Stimulated activated CD4-positive, alpha-beta T cell treated with anti-CD3 and anti-CD28 coated beads, TNF-alpha, amount 100 ng/mL, for 48 hours (primary cell): ENCODE results near the gene TRMT1L.
"Not testable (repeated sequence)": the region's sequence is repeated elsewhere in the genome, so short reads cannot be mapped to it uniquely, and the experiment has no call there.

Experiments used
- DNase-seq, 3 donors: peaks; one replicate each; pipeline ENCODE4 v3.0.0-alpha.2; 2020; ENCODE audit warnings: low read depth in 3 of 3

TRMT1L gene, protein sequence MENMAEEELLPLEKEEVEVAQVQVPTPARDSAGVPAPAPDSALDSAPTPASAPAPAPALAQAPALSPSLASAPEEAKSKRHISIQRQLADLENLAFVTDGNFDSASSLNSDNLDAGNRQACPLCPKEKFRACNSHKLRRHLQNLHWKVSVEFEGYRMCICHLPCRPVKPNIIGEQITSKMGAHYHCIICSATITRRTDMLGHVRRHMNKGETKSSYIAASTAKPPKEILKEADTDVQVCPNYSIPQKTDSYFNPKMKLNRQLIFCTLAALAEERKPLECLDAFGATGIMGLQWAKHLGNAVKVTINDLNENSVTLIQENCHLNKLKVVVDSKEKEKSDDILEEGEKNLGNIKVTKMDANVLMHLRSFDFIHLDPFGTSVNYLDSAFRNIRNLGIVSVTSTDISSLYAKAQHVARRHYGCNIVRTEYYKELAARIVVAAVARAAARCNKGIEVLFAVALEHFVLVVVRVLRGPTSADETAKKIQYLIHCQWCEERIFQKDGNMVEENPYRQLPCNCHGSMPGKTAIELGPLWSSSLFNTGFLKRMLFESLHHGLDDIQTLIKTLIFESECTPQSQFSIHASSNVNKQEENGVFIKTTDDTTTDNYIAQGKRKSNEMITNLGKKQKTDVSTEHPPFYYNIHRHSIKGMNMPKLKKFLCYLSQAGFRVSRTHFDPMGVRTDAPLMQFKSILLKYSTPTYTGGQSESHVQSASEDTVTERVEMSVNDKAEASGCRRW

DNA sequence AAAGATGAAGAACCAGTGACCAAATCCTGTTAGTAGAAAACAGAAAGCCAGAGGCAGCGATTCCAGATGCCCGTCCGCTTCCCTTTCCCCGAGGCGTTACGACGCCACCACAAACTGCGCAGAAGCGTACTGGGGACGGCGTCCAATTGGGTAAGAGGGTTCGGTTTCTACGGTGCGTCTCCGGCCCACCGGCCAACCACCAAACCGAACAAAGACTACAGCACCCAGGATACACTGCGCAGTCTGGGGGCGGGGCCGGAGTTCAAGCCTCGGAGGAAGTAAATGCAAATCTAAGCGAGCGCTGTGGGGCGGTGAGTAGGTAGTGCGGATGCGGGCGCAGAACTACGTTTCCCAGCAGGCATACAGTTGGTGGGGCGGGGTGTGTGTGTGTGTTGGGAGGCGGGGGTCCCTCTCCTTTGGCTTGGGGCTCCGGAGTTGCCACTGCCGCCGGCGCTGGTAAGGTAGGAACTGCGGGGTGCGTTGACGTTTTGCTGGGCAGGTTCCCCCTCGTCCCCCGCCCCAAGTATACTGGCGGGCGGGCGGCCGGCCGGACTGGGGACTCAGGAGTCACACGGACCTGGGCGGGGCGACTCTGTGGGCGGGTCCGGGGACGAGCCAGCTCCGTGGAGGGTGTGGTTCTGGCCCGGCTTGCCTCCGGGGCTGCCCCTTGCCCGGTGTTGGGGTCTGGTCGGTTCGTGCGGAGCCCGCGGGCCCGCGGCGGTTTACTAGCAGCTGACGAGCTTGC is at the start of gene TRMT1L, which contains the start of gene SWT1:
Gene TRMT1L, minus strand, starts transcription at position 100 of the 745 bp plus-strand sequence. CDS start 241 bp downstream, outside the sequence.
Gene SWT1, plus strand, starts transcription at position 314 of the 745 bp plus-strand sequence. CDS start 3,675 bp downstream, outside the sequence.
- DNase-seq: peak; percentile 95 to 96 (median 95)

DNA sequence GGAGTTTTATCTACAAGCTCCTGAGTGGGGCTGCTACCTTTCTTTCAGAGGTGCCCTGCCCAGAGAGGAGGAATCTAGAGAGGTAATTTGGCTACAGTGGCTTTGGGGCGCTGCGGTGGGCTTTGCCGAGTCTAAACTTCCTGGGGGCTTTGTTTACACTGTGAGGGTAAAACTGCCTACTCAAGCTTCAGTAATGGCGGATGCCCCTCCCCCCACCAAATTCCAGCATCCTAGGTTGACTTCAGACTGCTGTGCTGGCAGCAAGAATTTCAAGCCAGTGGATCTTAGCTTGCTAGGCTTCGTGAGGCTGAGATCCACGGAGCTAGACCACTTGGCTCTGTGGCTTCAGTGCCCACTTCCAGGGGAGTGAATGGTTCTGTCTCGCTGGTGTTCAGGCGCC is 44.1 kb upstream of the TRMT1L start:
- DNase-seq: no peak

DNA sequence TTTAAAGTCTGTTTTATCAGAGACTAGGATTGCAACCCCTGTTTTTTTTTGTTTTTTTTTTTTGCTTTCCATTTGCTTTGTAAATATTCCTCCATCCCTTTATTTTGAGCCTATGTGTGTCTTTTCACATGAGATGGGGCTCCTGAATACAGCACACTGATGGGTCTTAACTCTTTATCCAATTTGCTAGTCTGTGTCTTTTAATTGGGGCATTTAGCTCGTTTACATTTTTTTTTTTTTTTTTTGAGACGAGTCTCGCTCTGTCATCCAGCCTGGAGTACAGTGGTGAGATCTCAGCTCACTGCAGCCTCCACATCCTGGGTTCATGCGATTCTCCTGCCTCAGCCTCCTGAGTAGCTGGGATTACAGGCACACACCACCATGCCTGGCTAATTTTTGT is 42.0 kb upstream of the TRMT1L start:
- DNase-seq: not testable (repeated sequence)

DNA sequence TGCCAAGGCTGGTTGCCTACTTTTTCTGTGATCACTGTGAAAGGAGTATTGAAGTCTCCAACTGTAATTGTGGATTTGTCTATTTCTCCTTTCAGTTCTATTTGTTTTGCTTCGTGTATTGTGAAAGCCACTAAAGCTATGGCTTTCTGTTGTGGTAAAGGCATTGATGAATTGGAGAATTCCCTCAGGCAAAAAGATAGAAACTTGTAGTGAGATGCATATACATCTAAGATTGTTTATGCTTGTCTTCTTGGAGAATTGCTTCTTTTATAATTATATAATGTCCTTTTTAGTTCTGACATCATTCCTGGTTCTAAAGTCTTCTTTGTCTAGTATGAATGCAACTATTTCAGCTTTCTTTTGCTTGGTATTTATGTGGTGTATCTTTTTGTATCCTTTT is 37.0 kb upstream of the TRMT1L start:
- no peak for DNase-seq

DNA sequence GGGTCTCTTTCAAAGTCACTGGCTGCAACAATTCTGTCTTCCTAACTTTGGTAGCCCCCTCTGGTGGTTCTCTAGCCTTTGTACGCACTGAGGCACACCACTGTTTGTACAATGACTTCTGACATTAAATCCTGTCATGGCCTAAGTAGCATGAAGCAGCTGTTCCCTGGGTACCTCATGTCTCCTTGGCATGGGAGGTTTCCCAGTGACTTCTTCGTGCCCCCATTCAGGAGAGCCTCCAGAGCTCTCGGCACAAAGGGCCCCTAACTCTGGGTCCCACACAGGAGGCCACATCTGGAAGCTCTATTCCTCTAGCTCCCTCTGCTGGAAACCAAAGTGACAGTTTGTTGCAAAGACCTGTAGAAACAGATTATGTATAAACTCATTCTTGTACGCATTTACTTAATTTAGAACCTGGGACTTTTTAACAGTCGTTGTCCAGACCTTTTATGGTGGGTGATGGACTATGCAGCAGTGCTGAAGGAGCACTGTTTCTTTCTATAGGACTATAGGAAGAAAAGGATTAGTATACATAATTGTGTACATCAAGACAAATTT is 13.6 kb upstream of the TRMT1L start:
- DNase-seq: peak in 1 of 3 donors; percentile 27

DNA sequence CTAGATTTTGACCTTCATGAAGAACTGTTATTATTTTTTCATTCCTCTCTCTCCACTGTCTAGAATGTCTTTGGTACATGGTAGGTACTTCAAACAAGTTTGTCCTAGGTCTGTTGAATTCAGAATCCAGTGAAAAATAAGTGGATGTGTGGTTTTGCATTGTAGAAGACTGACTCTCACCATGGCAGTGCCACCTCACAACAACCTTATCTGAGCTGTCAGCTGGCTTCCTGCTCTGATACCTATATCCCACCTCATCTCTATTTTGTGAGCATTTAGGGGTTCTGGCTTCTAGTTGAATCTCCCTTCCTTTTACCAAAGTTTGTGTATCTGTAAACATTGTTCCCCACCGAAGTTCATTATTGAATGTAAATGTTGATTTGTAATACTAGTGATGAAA is 9.4 kb upstream of the TRMT1L start:
- DNase-seq: no peak

DNA sequence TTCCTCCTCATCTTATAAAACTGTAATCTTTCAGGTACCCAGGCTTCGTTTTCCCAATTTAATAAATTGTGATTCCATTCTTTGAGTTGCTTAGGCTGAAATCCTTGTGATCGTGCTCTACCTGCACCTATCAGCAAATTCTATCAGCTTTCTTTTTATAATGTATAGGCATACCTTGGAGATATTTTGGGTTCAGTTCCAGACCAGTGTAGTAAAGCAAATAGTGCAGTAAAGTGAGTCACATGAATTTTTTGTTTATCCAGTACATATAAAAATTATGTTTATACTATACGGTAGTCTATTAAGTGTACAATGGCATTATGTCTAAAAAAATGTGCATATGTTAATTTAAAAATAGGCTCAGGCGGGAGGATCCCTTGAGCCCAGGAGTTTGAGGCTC is 5.7 kb upstream of the TRMT1L start:
- no peak for DNase-seq

DNA sequence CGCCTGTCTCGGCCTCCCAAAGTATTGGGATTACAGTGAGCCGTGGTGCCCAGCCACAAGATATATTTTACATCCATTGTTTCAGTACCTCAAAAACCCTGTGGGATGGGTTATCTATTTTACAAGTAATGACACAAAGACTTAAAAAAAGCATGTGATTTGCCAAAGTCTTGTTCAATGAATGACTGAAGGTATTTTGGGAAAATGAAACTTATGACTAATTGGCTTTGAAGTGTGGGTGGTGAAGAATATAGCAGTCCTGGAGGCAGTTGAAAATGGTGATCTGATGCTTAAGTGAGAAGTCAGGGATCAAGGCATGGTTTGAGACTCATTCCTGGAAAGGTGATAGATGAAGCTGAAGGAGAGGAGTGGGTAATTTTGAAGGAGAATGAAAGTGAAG is 3.2 kb upstream of the TRMT1L start:
- DNase-seq: no peak

DNA sequence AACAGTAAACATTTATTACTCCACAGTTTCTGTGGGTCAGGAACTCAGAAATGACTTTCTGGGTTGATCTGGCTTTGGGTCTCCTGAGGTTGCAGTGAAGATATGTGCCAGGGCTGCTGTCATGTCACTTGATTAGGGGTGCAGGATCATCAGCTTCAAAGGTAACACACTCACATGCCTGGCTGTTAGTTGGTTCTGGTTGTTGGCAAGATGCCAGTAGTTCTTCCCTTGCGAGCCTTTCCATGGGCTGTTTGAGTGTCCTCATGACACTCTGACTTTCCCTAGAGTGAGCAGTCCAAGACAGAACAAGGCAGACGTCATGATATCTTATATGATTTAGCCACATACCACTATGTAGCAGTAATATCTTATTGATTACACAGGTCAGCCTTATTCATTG is 2.0 kb upstream of the TRMT1L start:
- DNase-seq: no peak

DNA sequence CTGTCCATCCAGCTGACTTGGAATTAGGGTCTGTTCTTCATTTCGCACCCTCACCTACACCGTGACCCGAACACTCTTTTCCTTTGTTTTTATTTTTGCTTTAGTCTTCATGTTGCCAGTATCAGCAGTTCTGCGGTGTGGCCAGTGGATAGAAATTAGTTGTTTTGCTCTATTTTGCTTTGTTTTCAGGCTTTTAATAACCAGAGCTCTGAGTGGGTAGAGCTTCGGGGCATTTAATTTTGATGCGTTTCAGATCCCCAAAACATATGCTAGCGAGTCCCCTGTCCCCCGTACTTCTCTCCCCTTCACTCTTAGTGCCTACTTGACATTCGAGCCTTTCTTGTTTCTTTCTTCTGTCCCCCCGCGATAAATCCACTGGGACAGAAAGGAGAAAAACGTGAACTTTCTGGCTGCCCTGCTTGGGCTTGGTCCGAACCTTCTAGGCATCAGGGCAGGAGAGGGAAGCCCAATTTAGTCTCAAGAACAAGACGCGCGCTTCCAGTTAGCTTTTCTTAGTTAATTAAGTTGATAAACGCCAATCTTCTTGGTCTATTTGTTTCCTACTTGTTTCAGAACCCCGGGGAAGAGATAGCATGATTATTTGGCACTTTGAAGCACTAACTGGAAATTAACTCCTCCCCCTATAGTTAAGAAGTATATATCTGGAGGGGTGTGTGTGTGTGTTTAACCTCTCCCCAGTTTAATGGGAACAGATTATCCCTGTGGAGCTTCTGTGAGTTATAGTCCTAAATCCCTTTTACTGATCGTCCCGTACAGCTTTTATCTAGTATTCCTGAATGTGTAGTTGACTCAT is 1.1 kb upstream of the TRMT1L start:
- no peak for DNase-seq

DNA sequence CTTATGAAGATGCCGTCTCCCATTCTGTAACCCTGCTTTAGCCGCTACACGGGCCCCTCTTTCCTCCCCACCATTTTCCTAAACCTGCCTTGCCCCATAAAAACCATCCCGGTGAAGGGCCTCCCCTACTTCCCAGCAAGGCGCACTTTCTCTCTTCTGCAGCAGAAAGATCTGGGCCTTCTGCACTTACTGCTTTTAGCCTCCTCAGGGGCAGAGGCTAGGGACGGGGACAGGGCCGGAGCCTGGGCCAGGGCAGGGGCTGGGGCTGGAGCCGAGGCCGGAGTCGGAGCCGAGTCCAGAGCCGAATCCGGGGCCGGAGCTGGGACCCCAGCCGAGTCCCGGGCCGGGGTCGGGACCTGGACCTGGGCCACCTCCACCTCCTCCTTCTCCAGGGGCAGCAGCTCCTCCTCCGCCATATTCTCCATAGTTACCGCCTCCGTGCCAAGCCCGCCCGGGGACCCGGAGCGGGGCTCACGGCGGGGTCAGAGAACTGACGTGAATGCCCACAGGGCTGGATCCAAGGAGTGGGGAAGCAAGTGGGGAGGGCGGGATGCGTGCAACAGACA is 382 bp downstream of the TRMT1L start:
- no peak for DNase-seq

DNA sequence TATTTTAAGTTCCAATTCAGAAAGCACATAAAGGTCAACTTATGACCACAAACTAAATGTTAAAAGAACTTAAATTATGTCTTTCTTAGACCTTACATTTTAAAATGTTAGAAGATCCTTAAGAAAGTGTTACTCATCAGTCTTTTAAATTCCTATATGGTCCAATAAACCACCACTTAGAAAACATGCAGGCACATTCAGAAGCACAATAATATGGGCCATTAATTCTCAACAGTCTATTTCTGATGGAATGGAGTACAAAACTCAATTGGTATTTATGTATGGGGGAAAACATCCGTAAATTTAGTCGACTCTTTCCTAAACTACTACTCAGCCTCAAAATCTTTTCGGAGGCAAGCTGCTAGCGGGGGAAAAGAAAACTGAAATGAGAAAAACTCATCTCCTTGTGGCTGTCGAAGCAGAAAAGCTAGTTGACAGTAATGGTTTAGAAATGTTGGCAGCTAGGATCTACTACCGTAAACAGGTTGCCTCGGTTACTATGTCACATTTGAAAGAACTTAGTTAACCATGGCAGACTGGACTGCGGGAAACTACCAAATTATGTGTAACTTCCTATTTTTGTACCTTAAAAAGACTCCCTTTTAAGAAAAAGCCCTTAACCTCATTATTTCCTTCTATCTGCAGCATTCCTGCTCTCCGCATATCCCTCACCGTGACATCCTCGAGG is 1.0 kb downstream of the TRMT1L start:
- DNase-seq: no peak

DNA sequence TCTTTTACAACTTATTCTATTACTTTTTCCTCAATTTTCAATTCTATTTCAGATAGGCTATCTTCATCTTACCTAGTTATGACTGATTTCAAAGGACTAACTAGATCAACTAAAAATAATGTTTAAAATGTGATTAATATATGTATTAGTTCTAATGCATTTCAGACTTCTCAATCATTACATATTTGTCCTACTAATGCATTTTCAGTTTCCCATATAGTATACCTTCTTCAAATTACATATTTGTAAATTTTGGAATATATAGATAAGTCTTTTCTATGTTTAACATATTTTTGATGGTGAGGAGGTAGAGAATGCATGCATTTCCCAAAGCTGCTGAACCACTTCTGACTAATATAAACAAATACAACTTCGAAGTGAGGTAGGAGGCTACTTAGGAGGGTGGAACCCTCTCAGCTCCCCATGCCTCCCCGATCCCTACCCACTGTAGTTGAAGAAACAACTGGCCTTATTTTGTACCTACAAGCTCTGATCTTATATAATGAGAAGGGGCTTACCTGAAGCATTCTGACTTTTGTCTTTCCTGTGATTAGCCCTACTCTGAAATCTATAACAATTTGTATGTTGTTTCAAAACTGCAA is 1.7 kb downstream of the TRMT1L start:
- DNase-seq: no peak

DNA sequence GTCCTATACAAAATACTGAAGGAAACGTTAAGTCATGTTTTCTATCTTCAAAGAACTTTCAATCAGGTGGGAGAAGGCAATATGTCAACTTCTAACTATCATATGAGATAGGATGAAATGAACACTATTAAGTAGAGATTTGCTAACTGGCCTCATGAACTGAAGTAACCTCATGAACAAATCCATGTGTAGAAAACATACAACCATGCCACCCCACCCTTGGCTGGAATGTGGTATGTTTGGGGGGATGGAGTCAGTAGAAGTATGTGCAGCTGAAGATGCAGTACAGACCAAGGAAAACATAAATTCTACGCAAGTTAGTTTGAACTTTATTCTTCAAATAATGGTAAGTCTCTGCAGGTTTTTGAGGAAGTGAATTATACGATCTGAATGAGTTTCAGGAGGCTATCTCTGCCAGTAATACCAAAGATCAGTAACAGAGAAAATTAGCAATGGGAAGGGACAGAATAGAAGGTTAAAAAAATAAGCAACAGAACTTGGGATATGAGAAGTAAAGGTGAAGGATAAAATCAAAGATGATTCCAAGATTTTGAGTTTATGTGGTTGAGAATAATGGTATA is 4.5 kb downstream of the TRMT1L start:
- no peak for DNase-seq

DNA sequence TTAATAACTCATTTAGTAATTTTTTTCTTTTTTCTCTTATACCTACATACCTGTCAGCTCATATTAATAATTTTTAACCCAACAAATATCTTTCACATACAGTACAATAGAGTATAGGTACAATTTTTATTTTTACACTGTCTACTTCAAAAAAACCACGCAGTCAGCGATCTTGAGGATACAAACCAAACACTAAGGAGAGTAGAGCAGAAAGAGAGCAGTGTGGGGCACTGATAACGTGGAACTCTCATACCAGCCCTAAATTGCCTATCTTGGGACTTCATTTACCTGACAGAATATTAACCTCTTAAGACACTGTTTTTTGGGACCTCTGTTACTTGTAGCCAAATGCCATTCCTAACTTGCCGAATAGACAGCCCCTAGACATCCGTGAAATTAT is 5.5 kb downstream of the TRMT1L start:
- DNase-seq: no peak

DNA sequence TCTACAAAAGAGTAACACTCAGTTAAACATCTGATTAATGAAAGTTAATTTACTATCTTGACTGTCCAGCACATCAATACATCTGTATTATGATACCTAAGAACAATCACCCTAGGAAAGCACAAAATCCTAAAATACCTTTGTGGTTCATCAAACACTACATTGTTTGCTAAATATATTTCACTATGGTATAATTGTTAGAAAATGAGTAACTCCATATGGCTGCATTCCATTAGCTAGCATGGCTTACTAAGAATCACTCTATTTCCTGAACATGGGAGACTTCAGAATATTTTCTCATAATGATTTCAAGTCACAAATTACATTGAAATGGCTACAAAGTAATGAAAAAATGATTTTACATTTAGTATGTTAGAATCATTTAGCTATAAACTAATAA is 12.5 kb downstream of the TRMT1L start:
- DNase-seq: no peak

DNA sequence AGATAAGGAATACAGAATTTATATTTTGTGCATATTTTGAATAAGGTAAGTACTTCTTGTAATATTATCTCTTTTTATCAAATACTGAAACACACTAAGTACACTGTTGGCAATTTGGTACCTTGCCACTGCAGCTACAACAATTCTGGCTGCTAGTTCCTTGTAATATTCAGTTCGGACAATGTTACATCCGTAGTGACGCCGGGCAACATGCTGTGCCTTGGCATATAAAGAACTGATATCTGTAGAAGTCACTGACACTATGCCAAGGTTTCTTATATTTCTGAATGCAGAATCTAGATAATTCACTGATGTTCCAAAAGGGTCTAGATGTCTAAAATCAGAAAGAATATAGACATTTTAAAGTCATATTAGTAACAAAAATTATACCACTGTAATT is 17.5 kb downstream of the TRMT1L start:
- DNase-seq: no peak

DNA sequence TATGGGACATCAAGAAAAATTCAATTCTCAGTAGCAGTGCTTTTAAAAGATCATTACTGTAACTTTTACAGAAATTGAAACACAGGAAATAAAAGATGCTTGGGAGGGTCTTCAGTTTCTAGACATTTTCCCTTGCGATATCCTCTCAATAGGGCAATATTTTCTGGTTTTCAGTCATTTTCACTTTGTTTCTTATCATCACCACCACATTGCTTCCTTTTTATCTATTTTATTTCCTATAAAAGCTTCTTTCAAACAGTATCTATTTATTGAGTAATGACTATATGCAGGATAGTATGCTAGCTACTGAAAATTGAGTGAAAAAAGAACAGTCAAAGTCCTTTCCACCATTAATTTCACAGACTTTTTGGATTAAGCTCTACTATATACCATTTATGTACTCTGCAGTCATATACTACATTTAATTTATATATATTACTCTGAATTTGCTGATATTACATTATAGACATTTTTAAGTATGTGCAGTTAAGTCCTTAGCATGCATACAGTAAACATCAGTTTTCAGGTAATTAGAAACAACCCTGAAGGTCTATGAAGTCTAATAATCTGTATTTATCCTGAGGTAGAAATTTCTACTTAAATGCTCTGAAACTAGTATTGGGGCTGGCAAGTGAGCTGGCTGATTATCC is 18.7 kb downstream of the TRMT1L start:
- no peak for DNase-seq

DNA sequence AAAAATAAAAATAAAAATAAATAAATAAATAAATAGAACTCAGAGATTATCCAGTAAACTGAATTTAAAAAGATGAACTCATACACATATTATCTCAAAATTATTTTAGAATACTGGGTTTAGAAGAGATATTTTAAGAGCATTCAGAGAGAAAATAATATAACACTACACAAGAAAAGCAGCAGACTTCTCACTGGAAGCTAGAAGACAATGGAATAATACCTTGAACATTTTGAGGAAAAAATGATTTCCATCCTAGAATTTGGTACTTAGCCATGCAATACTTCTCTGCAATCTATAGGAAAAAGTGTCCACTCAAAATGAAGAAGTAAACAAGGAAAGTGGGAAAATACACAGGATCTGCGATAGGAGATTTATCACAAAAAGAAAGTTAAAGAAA is 24.2 kb downstream of the TRMT1L start:
- DNase-seq: no peak
